Heart left ventricle (tissue), 13 donors: ENCODE data around the gene NAGA.

Experiments used
- CTCF ChIP-seq, 12 donors: fragments of 200-600 bp; sonication (generic) in 4 of 12; IDR thresholded peaks; one replicate each; pipeline versions ENCODE4 v1.5.0 to v1.8.0; 2018 to 2022; ENCODE audit warnings: antibody characterized with exemption in 12 of 12, mild to moderate bottlenecking in 5 of 12
- POLR2A ChIP-seq, 2 donors: fragments of 450-650 bp; IDR thresholded peaks; one replicate each; pipeline ENCODE4 v1.6.1; 2017; ENCODE audit warnings: antibody characterized with exemption in 2 of 2, mild to moderate bottlenecking in 2 of 2, moderate library complexity in 2 of 2
- donor health status: ischemic (EF 13 %, LVEDD 7.1; RV severe dilation, severe dysfunction).
- donor health status: DM: no; HTN: yes; CAD: no.
- donor health status: DM: no; HTN: no; CAD: no.
- donor health status: ischemic (EF 25% LVEDD 6.9; RV normal size, moderate dysfunction).
- donor health status: ischemic (EF 25% LVEDD 5.7; RV mildly dilated, moderate dysfunction).
- donor health status: ischemic (EF 35%, LVEDD 5.7; RV mildly dilated, moderate dysfunction).
- donor health status: nonischemic (EF 11% LVEDD 7.7; RV severe dilation, severe dysfunction).
- donor health status: DM: yes; HTN: yes; CAD: no.
- donor health status: PGD.
- donor health status: ischemic (EF 29% LVEDD 5.4; RV normal size, mild dysfunction).
- donor health status: nonischemic (EF 23%, LVEDD 6.1; RV moderate dilation, normal function).

- TF ChIP-seq CTCF (IDR thresholded peaks at IDR 0.05) (no peak), POLR2A (IDR thresholded peaks at IDR 0.05) (no peak)
Measured at GRCh38 chr22:42077486-42078125, 7.0 kb upstream of the NAGA start.
